HG03108 (cell line): Measurements from ENCODE around the gene CACNA1S.

ENCODE experiments used
- ATAC-seq: cut with Tn5 transposase; IDR thresholded peaks from one replicate; pipeline ENCODE4 v1.9.1; 2021; ENCODE audit warnings: moderate library complexity; ENCODE audit not compliant: unreplicated experiment

Gene CACNA1S

DNA sequence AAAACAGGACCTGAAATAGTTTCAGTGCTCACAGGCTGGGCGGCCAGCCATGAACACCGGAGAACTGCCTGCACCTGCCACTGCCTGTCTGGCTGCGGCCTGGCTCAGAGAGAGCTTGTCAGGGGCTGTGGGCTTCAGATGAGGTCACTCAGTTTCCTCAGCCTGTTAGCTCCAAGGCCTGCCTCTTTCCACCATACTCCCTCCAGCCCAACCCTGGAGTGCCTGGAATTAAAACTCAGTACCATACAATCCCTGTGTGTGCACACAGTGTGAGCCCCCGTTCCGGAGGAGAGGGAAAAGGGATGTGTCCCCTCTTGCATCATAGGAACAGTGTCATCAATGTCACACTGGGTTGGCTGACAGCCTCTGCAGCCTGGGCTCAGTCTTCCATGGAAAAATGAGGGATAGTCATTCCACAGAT lies 16.2 kb downstream of the CACNA1S start:
- ATAC-seq: no peak

DNA sequence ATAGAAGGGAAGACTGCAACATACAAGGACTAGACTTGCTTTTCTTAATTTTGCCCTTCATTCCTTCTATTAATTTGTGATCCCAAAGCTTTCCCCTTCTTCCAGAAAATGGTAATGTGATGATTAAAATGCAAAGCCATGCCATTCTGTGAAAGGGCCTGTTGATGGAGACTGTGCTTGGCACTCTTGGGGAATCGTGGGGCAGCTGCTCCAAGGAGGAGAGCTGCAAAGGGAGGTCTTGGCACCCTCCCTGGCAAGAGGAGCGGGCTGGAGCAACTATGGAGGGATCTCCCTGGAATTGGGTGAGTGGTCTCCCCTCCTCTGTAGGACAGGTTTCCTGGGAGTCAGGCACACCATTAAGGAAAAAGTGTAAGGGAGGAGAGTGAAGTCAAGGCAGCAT lies 16.6 kb downstream of the CACNA1S start:
- no peak for ATAC-seq

DNA sequence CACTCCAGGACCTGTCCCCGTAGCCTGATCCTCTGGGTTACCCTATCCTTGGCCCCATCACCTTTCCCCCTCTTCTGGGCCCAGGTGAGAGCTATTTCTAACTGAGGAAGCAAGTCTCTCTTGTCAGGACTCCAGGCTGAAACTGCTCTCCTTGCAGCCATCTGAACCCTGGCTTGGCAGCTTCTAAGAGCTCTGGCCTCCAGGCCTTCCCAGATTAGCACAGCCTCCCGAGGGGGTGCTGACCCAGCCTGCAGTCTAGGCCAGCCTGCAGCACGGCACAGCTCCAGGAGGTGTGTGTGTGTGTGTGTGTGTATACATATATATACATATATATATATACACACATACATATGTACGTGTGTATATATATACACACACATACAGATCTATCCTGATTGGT lies 17.4 kb downstream of the CACNA1S start:
- ATAC-seq: no peak

DNA sequence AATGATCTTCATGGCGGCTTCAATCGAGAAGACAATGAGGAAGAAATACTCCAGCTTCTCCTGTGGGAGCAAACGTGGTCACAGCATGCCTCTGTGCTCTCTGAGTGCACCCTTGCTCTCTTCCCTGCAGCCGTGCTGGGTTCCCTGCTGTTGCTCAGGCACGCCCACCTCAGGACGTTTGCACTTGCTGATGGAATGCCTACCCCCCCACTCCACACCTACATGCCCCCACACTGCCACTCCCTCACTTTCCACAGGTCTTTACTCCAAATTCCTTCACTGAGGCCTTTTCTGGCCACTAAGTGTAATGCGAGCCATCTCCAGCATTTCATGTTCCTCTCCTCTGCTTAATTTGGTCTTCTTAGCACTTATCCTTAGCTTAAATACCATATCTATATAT lies 18.3 kb downstream of the CACNA1S start:
- ATAC-seq: no peak

DNA sequence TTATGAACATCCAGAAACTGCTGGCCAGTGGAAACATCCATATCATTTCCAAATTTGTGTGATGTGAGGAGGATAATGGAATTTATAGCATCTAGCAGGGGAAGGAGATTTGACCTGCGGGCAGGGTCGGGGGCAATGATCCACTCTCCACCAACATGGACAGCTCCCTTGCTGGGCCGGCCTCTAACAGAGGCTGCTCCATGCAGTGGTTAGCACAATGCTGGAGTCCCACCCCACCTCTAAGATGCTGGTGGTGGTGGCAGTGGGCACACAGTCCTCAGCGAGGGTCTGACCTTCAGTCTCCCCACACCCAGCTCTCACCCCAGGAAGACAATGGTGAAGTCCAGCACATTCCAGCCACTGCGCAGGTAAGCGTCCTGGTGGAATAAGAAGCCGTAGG lies 18.7 kb downstream of the CACNA1S start:
- ATAC-seq: no peak

DNA sequence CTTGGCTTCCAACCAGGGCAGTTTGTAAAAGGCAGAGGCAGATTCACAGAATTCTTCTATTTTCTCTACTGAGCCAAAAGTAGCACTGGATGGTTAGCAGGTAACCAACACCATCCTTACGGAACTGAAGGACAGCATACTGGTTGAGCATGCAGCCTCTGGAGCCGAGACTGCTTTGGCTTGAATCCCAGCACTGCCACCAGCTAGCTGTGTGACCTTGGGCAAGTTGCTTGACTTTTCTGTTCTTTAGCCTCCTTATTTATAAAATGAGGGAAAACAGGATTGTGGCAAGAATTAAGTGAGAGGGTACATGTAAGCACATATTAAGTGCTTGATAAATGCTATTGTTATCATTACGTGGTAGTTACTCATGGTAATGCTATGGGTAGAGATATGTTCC lies 19.5 kb downstream of the CACNA1S start:
- ATAC-seq: no peak

DNA sequence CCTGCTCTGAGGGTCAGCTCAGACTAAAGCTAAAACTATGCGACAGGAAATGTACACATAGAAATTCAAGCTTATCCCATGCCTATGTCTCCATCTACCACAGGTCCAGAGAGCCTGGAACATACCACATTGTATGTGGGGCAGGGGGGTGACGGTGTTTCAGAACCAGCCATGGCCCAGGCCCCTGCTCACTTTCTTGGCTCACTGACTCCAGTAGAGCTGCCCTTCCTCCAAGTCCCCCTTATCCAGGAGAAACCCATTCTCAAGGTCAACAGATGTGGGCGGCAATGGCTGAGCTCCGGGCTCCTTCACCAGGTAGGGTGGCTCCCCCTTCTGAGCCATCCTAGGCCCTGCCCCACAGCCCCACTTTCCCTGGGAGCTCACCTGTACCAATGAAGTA lies 21.0 kb downstream of the CACNA1S start:
- ATAC-seq: no peak

DNA sequence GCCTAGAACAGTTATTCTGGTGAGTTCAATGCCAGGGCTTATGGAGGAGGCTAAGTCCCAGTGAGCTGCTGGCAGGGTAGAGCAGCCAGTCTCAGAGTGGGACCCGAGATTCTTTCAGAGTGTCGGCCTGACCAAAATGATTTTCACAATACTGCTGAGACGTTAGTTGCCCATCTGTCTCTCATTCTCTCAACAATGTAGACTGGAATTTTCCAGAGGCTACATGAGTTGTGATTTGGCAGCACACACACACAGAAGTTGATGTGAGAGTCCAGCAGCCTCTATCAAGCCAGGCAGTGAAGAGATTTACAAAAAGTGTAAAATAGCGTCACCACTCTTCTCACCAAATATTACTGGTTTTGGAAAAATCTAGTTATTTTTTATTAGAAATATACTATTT lies 21.7 kb downstream of the CACNA1S start:
- ATAC-seq: no peak

DNA sequence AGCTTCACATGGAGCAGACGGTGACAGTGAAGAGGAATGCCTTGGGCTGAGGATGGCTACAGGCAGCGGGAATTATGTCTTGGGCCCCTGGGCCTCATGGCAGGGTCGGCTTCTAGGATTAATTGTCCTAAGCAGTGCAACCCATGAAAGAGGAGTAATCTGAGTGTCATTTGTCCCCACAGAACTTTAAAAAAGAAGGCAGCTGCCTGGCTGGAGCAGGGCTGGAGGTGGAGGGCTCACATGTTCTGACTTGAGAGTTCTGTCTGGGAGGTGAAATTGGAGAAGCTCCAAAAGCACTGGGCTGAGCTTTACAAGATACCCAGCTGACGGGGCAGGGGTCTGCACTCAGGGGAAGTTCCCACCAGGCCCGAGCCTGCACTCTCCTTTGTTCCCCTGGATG lies 22.6 kb downstream of the CACNA1S start:
- ATAC-seq: no peak

DNA sequence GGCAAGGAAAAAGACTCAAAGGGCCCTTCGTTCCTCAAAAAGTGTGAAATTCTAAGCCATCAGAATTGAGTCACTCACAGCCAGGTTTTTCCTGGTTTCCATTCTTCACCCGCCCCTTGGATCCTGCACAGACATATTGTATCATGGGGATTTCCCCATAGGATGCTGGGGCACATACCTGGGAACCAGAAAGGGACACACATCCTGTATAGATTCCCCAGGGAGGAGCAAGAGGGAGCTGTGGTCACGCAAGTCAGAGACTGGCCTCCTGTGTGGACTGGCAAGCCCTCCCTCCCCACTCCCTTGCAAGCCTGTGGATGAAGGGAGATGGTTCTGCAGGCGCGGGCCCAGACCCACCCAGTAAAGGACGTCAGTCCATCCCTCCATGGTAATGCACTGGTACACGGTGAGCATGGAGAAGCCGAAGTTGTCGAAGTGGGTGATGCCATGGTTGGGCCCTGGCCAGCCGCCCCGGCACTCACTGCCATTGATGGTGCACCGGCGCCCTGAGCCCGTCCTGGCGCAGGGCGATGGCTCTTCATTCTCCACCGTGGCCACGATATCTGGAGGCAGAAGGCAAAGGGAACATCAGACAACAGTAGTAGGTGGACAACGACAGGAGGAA lies 23.2 kb downstream of the CACNA1S start:
- ATAC-seq: no peak

DNA sequence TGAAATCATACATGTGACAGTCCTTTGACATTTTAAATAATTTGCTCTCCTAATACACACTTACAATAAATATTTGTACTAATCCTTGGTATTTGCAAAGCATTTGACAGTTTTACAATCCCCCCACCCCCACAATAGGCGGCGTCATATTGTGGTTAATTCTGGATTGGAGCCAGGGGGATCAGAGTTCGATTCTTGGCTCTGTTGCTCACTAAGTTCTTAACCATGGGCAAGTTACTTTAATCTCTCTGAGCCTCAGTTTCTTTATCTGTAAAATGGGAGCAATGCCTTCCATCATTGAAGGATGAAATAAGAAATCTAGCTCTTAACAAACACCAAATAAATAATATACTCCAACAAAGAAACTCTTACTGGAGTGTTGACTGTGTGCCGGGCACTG lies 23.8 kb downstream of the CACNA1S start:
- no peak for ATAC-seq

DNA sequence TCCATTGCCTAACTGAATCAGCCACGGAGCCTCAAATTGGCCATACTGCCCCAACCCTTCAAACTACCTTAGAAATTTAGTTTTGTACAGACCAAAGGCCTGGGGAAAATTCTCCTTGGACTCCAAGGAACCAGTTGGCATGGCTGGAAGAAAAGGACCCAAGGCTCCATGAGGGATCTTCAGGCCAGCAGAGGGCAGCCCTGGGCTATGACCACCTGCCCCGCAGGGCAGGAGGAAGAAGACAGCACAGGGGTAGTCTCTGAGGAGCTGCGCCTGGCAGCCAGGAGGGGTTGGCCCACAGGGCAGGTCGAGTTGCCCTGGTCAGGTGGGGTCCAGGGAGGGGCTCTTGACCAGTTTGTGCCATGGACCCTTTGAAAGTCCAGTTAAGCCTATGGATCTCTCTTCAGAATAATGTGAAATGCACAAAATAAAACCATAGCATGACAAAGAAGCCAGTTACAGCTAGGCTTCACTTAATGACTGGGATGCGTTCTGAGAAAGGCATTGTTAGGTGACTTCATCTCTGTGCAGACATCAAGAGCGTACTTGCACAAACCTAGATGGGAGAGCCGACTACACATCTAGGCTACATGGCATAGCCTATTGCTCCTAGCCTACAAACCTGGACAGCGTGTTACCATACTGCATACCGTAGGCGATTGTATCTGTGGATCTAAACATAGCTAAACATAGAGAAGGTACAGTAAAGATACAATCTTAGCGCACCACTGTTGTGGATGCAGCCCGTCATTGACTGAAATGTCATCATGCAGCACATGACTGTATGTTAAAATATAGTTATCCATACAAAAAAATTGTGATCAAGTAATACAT lies 26.1 kb downstream of the CACNA1S start:
- no peak for ATAC-seq

DNA sequence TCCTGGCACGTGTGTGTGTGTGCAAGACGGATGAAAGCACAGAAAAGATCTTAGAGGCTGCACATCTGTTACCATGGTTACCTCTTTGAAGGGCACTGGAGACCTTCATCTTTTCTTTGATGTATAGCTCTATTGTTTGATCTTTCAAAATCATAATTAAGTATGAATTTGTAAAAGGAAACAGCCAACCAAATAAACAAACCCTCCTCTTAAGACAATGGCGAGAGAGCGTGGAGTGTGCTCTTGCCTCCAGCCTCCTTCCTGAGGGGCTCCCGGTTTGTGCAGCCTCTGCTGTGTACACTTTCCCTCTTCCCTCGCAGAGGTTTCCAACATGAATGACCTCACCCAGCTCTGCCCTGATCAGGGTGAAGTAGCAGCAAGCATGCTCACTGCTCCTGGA lies 27.9 kb downstream of the CACNA1S start:
- ATAC-seq: no peak

DNA sequence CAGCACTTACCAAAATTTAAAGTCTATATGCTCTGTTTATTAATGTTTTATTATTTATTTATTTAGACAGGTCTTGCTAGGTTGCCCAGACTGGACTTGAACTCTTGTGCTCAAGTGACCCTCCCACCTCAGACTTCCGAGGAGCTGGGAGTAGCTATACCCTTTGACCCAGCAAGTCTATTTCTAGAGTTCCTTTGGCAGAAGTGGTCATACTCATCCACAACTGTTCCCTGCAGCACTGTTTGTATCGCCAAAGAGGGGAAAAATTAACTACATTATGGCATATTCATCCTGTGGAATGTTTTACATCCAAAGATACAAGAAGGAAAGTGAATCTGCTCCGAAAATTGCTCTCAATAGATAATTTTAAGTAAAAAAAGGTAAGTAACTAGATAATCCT lies 28.5 kb downstream of the CACNA1S start:
- ATAC-seq: no peak

DNA sequence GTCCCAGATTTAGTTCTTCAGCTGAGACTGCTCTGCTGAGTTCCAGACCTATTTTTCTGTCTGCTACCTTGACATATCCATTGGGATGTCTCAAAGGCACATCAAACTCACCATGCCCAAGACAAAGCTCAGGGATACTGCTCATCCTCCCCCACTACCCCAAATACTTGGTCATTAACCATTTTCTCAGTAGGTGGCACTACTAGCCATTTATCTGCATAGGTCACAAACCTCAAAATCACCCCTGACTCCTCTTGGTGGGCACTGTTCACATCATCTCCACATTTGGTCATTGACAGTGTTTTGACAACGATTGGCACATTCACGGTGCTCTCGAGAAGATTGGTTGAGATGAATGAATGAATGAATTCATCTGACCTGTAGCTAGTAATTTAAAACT lies 32.1 kb downstream of the CACNA1S start:
- ATAC-seq: no peak

DNA sequence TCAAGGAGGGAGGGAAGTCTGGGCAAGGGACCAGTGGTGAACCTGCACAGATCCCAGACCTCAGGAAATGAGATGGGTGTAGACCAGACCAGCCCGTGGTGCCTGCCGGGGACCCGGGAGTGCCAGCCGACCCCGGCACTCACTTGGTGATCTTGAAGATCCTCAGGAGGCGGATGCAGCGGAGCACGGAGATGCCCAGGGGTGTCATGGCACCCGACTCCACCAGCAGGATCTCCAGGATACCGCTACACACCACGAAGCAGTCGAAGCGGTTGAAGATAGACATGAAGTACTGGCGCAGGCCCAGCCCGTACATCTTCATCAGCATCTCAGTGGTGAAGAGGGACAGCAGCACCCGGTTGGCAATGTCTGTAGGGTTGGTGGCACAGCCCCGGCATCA lies 34.5 kb downstream of the CACNA1S start:
- no peak for ATAC-seq

DNA sequence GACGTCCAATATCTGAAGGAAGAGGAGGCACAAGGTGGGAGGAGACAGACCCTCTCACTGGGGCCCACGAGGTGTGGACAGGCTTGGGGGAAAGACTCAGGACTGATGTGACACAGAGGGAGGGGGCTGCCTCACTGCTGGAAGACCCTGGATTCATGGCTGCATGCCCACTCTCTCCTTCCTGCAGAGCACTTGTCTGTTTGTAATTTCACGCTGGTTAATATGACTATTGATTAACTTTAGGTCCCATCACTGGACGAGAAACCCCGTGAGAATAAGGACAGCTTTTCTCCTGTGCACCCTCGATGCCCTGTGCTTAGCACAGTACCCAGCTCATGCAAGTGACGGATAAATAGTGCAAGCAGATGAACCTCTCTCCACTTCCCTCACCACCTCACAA lies 35.1 kb downstream of the CACNA1S start:
- no peak for ATAC-seq

DNA sequence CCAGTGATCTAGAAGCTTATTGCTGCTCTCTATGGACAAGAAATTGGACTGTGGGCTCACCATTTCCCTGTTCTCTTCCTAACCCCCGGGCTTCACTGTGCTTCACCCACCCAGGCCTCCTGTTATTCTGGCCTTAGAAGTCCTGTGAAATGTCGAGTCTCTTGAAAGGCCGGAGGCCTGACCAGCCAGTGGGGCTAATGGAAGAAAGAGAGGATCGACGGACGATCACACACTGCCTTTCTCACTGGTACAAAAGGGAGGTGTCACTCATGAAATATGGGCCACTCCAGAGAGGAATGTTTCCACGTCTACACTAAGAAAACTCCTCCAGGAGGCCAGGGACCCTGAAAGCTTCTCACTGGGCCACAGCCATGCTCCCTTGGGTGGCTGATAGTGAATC lies 36.1 kb downstream of the CACNA1S start:
- ATAC-seq: no peak

DNA sequence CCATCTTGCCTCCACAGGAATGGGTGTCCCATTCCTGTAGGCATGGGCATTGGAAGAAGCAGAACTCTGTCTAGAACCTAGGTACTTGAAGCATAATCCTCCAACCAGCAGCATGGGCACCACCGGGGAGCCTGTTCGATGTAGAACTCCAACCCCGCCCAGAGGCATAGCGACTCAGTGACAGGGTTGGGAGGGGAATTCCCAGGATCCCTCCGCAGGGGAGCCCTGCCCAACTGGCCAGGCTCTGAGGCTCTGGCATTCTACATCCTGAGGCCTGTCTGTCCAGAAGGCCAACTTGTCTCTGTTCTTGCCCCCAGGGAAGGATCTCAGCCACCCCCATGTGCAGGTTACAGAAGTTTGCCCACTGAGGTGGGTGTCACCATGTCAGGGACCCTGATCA lies 38.2 kb downstream of the CACNA1S start:
- ATAC-seq: no peak

DNA sequence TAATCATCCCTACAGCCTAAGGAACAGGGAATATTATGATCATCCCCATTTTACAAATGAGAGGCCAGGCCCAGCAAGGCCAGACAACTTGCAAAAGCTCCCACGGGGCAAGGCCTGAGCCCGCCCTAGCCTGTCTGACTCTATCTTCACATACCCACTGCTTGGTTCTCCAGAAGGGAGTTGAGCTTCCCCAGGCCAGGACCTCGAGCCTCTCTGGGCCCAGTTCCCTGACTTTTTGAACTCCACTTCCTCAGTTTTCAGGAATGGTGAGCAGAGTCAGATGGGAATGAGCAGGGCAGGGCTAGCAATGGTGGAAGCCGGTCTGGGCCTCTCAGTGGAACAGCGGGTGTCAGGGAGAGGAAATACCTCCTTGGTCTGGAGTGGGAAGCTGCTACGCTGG lies 39.3 kb downstream of the CACNA1S start:
- ATAC-seq: no peak

DNA sequence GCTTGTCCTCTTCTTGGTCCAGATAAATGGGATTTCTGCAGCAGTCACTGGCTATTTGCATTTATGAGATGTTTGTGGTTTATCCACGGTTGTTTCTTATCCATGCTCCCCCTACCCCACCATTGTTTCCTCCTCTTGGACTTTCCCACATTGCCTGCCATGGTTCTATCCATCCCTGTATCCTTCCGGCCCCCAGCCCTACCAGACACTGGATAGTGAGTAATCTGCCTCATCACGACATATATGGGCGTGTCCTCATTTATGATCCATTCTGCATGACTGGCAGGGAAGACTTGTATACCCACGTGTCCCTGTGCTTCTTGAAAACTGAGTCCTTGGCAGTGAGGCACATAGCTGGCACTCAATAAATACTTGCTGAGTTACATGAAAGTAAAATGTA lies 40.1 kb downstream of the CACNA1S start:
- ATAC-seq: no peak

DNA sequence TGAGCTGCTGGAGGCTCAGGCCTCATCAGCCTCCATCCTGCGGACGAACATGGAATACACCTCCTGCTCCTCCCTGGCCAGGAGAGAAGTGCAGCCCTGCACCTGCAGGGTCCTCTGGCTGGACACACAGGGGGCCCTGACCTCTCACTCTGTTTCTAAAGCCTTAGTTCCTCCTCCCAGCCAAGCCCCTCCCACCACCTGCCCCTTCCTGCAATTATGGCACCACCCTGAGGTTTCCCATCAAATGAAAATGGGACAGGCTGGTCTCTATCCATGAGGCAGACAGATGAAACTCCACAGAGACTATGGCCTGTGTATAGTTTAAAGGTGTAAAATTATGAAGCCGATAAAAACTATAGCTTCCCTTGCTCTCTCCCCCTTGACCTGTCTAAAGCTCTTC lies 42.6 kb downstream of the CACNA1S start:
- ATAC-seq: no peak

DNA sequence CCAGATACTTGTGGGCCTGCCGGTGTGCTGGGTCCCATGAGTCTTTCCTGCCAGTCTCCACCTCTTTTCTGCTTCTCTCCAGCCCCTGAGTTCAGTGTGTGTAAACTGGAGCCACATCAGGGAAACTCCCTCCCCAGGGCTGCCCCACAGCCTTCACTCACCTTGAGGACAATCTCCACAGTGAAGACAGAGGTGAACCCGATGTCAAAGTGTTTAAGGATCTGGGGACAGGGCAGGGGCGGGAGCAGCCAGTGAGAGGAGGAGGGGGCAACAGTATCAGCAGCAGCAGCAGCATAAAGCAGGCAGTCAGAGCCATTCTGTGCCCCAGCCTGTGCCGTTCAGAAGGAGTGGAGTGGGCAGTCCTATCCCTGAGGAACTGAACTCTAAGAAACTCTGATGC lies 43.2 kb downstream of the CACNA1S start:
- ATAC-seq: no peak
